Small intestine (tissue), 7 donors: ENCODE data around the gene SNCAIP. TPM values are rescaled to one million over a fixed set of nuclear protein-coding genes. Genes with fewer than 3 reads are reported as not detected.

Source experiments
- DNase-seq, 2 donors: peaks; one replicate each; pipeline versions ENCODE4 v3.0.0 to v3.0.0-alpha.2; 2013
- FAIRE-seq: peaks from 2 replicates; lab custom pipeline; 2012; peaks lifted over from hg19 to GRCh38; lab: Jason Lieb, UNC
- H3K27ac ChIP-seq, 3 donors: one replicate each; pipeline ENCODE4 v1.5.1; 2013; ENCODE audit warnings: low read length in 2 of 3, mild to moderate bottlenecking in 2 of 3, control low read depth in 1 of 3, inconsistent platforms in 1 of 3, low read depth in 1 of 3, moderate library complexity in 1 of 3
- H3K27me3 ChIP-seq, 3 donors: one replicate each; pipeline ENCODE4 v1.6.1; 2013; ENCODE audit warnings: low read length in 3 of 3, inconsistent platforms in 1 of 3; ENCODE audit not compliant: control insufficient read depth in 3 of 3, insufficient read depth in 3 of 3
- H3K36me3 ChIP-seq, 3 donors: one replicate each; pipeline ENCODE4 v1.6.1; 2013; ENCODE audit warnings: low read length in 3 of 3, inconsistent platforms in 1 of 3, low read depth in 1 of 3, mild to moderate bottlenecking in 1 of 3, moderate library complexity in 1 of 3; ENCODE audit not compliant: control insufficient read depth in 3 of 3, insufficient read depth in 2 of 3
- H3K4me1 ChIP-seq, 3 donors: one replicate each; pipeline ENCODE4 v1.6.1; 2013; ENCODE audit warnings: low read length in 2 of 3, inconsistent platforms in 1 of 3, low read depth in 1 of 3, mild to moderate bottlenecking in 1 of 3, moderate library complexity in 1 of 3; ENCODE audit not compliant: control insufficient read depth in 3 of 3, insufficient read depth in 2 of 3
- H3K4me3 ChIP-seq, 3 donors: one replicate each; pipeline ENCODE4 v1.5.1; 2013; ENCODE audit warnings: low read length in 3 of 3, control low read depth in 1 of 3, inconsistent platforms in 1 of 3, low read depth in 1 of 3, mild to moderate bottlenecking in 1 of 3, moderate library complexity in 1 of 3
- H3K9me3 ChIP-seq, 2 donors: one replicate each; pipeline ENCODE4 v1.6.1; 2013; ENCODE audit warnings: low read depth in 1 of 2, low read length in 1 of 2; ENCODE audit not compliant: control insufficient read depth in 2 of 2, insufficient read depth in 1 of 2
- WGBS, 3 donors: extraction: QIAGEN DNeasy Blood & Tissue Kit; methylation state at CpG; one replicate each; pipeline ENCODE4 v1.1.7; 2013; 5-methylcytosine and 5-hydroxymethylcytosine counted together
- polyA plus RNA-seq, 4 donors: library from polyadenylated mRNA; stranded (reverse) in 3 of 4; unstranded in 1 of 4; fragments of 200-250 nt in 3 of 4; fragments of 120-200 nt in 1 of 4; gene quantifications; one replicate each; pipeline versions ENCODE4 v1.2.1 to v1.2.3, GENCODE V29; 2013
- donor health status: healthy with polysubstance abuse.
- donor health status: control.
- donor health status: control.
- donor health status: Bipolar disorder and iron deficiency.
- donor health status: healthy.

SNCAIP gene
- polyA plus RNA-seq, 4 donors, result 0.54 to 5.3 (median 1.1) TPM; not detected in 1

DNA sequence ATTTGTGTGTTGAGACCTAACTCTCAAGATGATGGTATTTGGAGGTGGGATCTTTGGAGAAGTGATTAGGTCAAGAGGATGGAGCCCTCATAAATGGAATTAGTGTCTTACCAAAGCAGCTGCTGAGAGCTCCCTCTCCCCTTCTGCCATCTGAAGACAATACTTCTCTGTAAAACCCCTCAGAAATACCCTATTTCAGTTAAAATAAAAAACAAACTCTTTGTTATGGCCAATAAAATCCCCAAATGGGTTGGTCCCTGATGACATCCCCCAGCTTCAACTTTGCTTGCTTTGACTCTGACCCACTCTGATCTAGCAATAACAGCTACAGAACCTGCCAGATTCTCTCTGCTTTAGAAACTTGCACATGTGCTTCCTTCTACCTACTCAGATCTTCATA lies 100.9 kb downstream of the SNCAIP start:
- Histone ChIP-seq H3K9me3 (no peaks in the 10 kb centered on the region), H3K36me3 (no peaks in the 10 kb centered on the region), H3K4me1 (peaks cover 0 to 6% (median 0%) of the 10 kb centered on the region in 3 donors), H3K27ac (no peak overlapping the region), H3K27me3 (no peaks in the 10 kb centered on the region), H3K4me3 (no peak overlapping the region)
- FAIRE-seq, result no peak
- DNase-seq, result no peak

DNA sequence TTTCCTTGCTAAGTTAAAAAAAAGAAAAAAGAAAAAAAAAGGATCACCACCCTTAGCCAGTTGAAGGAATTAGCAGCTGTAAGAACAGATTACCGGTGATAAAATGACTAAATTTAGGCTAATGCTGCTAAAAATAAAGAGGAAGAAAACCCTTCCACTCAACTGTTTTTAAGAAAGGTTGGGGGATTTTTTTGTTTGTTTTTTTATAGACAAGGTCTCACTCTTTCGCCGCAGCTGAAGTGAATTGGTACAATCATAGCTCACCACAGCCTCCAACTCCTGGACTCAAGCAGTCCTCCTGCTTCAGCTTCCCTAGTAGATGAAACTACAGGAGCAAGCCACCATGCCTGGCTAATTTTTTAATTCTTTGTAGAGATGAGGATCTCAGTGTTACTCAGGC lies 101.7 kb downstream of the SNCAIP start:
- 78 to 80% (median 79%) methylated on average over 3 of the region's 3 CpGs for WGBS, 3 donors
- Histone ChIP-seq H3K9me3 (no peaks in the 10 kb centered on the region), H3K27me3 (no peaks in the 10 kb centered on the region), H3K36me3 (no peaks in the 10 kb centered on the region), H3K4me1 (peaks cover 0 to 6% (median 0%) of the 10 kb centered on the region in 3 donors), H3K27ac (no peak overlapping the region), H3K4me3 (no peak overlapping the region)
- DNase-seq (no peak), FAIRE-seq (no peak)

DNA sequence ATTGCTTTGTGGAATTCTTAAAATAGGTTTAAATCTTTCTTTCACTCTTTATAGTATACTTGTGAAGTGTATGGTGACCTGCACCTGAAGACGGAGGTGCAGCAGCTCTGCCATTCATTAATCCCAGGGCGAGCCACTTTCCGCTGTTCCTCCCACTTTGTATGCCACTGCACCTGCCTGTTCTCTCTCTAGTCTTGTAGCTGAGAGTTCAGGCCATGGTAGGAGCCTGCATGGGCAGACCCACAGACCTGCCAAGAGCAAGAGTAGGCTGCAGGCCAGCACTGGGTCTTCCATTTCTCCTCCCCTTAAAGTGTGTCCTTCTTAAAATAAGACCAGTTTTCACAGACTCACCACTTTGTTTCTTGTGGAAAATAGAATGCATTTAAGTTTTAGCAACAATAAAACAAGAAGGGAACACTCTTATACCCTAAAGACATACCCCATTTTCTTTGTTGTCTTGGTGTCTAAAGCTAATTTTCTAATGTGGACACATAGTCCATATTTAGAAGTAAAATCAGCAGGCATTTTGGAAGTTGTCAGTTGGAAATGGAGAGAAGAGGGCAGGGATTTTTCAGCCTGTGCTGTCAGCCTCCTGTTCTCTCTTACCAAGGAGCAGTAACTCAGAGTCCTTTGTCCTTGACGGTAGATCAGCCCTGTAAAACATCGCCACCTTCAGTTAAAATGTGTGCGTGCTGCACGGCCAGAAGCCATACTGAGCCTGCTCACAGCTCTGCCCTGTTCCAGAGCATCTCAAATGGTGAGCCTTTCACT lies 103.2 kb downstream of the SNCAIP start:
- Histone ChIP-seq H3K27ac (no peak overlapping the region), H3K4me1 (peaks cover 0 to 9% (median 0%) of the 10 kb centered on the region in 3 donors), H3K4me3 (no peak overlapping the region), H3K27me3 (no peaks in the 10 kb centered on the region), H3K36me3 (no peaks in the 10 kb centered on the region), H3K9me3 (no peaks in the 10 kb centered on the region)
- DNase-seq (peak; percentile 53 to 78), FAIRE-seq (no peak)
- 34 to 42% (median 36%) methylated on average over 7 of the region's 7 CpGs for WGBS, 3 donors

DNA sequence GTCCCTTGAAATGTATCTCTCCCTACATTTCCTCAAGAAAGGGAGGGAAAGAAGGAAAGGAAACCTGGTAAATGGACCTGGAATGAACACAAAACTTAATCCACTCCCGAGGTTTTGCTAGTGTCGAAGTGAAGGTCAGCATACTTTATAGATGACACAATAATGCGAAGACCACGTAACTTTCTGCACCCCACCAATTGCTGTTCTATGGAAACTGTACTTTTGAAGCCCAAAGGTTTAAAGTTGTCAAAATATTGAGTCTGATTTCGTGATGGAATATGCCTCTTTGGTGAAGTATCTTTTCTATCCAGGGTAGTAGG lies 103.7 kb downstream of the SNCAIP start:
- Histone ChIP-seq H3K27me3 (no peaks in the 10 kb centered on the region), H3K4me1 (peaks cover 0 to 9% (median 0%) of the 10 kb centered on the region in 3 donors), H3K4me3 (no peak overlapping the region), H3K27ac (no peak overlapping the region), H3K36me3 (no peaks in the 10 kb centered on the region), H3K9me3 (no peaks in the 10 kb centered on the region)
- 73 to 78% (median 75%) methylated on average over 5 of the region's 5 CpGs for WGBS, 3 donors
- no peak for DNase-seq
- FAIRE-seq, result no peak

DNA sequence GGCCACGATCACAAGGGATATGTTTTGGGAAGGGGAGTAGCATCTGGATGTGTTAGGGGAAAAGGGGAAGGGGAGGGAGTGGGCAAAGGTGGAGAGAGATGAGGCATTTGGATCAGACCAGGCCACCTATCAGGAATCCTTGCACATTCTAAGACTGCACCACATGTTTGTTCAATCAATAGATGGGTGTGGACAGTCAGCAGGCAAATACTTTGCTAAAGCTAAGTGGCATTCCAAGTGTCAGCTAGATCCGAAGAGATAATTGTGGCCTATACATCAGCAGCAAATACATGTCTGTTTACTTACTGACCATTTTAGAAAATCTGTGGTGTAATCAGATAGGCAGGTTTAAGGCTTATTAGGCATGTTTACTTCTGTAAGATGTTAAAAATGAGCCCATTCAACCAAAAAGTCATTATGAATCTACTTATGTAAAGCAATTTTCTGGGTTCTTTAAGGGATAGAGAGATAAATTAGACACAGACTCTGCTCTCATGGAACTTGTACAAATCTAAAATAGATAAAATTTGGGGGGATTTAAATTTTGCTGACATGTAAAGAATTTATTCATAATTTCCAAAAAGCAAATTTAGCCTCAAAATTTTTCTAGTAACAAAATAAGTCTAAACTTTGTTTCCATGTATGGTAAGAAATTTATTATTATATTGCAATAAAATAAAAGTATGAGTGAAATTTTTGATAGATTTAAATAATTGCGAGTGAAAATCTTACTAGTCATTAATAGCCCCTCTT lies 107.3 kb downstream of the SNCAIP start:
- FAIRE-seq (no peak), DNase-seq (peak in 1 of 2 donors; percentile 6)
- Histone ChIP-seq H3K4me3 (no peak overlapping the region), H3K36me3 (no peaks in the 10 kb centered on the region), H3K4me1 (peaks cover 0 to 18% (median 0%) of the 10 kb centered on the region in 3 donors), H3K27me3 (no peaks in the 10 kb centered on the region), H3K9me3 (no peaks in the 10 kb centered on the region), H3K27ac (no peak overlapping the region)
- WGBS, 3 donors, result 71 to 80% (median 75%) methylated on average over 3 of the region's 3 CpGs

DNA sequence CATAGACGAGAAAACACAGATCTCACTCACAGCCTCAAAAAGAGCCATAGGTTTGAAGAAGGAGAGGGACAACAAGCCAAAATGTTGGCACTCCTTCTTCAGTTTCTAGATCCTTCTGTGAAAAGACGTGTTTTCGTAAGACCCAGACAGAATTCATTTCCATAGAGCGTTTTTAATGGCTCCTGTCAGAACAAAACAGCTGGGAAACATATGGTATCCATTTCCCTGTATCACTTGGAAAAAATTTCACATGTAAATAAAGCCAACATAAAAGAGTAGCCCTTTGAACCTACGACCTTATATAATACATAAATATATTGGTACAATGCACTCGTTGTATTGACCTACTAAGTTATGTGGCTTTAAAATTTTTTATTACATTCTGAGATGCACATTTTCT lies 108.1 kb downstream of the SNCAIP start:
- Histone ChIP-seq H3K27me3 (no peaks in the 10 kb centered on the region), H3K36me3 (no peaks in the 10 kb centered on the region), H3K27ac (no peak overlapping the region), H3K4me3 (no peak overlapping the region), H3K4me1 (peaks cover 0 to 17% (median 0%) of the 10 kb centered on the region in 3 donors), H3K9me3 (no peaks in the 10 kb centered on the region)
- WGBS, 3 donors, result 47 to 52% (median 51%) methylated on average over 6 of the region's 6 CpGs
- DNase-seq (no peak), FAIRE-seq (no peak)

DNA sequence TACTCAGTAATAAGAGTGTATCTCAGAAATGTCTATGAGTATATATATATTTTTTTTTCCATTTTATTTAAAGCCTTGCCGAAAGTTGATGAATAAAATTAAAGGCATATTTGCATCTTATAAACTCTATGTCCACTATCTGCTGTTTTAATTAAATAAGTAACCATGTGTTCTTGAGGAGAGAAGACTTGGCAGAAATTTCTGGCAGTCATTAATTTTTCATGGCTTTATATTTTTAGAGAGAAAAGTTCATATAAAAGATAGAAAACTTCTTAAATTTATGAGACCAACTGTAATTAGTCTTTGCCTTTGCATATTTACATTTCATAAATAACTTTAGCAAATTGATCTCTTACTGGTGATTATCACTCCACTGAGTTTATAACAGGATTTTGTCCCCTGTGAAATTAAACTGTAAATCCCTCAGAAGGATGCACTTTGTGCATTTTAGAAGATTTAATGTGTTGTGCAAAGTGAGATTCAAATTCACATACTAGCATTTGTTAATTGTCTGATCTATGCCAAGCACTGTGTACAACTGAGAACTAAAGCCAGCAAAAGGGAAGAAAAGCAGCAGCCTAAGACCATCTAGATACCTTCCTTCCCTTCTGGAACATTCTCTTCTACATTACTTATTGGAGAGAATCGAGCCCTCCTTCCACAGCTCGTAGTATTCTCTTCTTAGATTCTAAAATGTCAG lies 108.7 kb downstream of the SNCAIP start:
- WGBS, 3 donors, result 81 to 87% (median 82%) methylated on average over 3 of the region's 3 CpGs

DNA sequence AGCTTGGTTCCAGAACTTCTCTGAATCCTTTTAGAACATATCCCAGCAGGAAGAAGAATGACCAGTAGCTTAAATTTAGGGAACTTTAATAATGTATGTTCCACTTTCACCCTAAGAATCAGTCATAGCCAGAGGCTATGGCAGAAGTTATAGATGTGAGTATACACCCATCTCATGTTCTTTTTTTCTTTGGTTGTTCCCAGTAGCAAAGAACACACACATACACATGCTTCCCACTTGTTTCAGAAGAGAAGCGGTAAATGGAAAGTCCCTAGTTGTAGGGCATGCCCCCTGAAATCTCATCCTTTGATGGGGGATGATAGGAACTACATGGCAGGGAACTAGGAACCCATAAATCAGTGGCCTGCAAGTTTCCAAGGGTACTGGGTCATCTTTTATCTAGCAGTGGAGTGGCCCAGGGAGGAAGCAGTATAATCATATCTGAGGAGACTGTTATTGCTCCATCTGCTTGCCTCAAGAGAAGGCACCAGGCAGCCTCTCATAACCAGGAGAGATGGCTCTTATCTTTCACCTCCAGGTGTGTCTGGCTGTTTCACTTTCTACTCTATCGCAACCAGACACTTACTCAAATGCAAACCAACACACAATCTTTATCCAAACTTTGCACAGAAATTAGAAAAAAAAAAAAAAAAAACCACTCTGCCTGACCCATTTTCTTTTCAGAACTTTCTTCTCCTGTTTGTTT lies 109.5 kb downstream of the SNCAIP start:
- H3K4me1 ChIP-seq, result peaks cover 0 to 13% (median 0%) of the 10 kb centered on the region in 3 donors
- H3K36me3 ChIP-seq, result no peaks in the 10 kb centered on the region
- no peaks in the 10 kb centered on the region for H3K27me3 ChIP-seq
- no peak overlapping the region for H3K27ac ChIP-seq
- 46 to 64% (median 51%) methylated on average over 2 of the region's 2 CpGs for WGBS, 3 donors
- FAIRE-seq (no peak), DNase-seq (peak; percentile 29 to 54)
- H3K9me3 ChIP-seq, result no peaks in the 10 kb centered on the region
- no peak overlapping the region for H3K4me3 ChIP-seq

More for the DNA sequence above, 108.7 kb downstream of the SNCAIP start:
- Histone ChIP-seq H3K9me3 (no peaks in the 10 kb centered on the region), H3K36me3 (no peaks in the 10 kb centered on the region), H3K4me3 (no peak overlapping the region), H3K4me1 (peaks cover 0 to 13% (median 0%) of the 10 kb centered on the region in 3 donors), H3K27ac (no peak overlapping the region), H3K27me3 (no peaks in the 10 kb centered on the region)
- FAIRE-seq (no peak), DNase-seq (no peak)
